HG02981 (cell line): ENCODE results near the gene GRIK4.

ENCODE experiments used
- ATAC-seq: cut with Tn5 transposase; IDR thresholded peaks from one replicate; pipeline ENCODE4 v1.9.1; 2021; ENCODE audit warnings: mild to moderate bottlenecking, moderate library complexity; ENCODE audit not compliant: unreplicated experiment

GRIK4 gene

GRCh38 chr11:120696597-120697218 is 185.2 kb downstream of the GRIK4 start:
- ATAC-seq: no peak

DNA sequence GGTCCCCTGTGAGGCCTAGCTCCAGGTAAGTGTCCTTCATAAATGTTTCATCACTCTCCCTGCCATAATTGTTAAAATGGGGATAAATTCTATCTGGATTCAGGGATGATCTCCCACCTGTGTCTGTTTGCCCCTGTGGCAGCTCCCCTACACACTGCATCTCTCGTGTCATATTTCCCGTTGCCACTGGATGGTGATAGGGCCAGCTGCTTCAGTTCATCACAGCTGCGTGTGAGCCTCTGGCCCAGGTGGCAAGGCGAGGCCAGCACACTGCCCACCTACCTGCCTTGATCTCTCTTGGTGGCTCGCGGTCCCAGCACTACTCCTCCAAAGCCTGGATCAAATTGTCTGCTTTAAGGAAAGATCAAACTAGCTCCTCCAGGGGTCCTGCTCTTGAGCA is 187.4 kb downstream of the GRIK4 start:
- ATAC-seq: no peak

- no peak for ATAC-seq
These were observed 191.1 kb downstream of the GRIK4 start for GRCh38 chr11:120702656-120703055.

DNA sequence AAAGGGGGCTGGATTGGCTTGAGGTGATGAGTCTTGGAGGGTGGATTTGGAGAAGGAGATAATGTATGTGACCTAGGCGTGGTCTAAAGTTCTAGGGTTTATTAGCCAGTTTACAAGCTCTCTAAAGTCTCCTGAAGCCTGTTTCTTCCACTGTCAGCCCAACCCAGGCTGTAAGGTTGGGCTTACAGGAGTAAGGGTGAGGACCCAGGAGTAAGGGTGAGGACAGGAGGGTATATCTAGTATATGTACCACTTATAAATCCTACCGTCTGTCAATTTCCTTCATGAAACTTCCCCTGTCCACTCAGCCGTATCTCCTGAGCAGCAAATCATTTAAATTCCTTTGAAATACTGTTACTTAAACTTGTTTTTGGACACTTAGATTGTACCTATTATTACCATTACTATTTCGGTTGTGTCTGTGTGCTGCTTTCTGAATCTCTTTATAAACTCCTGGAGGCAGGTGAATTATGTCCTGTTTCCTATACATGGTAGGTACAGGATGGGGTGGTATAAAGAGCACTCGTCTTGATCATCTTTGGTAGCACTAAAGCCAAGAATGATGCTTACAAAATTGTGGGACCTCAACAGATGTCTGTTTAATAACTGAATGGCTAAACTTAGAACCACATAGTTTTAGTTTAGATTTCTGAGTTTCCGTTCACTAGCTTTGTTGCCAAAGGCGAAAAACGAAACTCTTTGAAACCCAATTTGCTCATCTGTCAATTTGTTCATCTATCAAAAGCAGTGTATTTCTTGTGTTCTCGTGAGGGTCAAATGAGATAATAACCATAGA is 192.0 kb downstream of the GRIK4 start:
- ATAC-seq: peak; percentile 63

DNA sequence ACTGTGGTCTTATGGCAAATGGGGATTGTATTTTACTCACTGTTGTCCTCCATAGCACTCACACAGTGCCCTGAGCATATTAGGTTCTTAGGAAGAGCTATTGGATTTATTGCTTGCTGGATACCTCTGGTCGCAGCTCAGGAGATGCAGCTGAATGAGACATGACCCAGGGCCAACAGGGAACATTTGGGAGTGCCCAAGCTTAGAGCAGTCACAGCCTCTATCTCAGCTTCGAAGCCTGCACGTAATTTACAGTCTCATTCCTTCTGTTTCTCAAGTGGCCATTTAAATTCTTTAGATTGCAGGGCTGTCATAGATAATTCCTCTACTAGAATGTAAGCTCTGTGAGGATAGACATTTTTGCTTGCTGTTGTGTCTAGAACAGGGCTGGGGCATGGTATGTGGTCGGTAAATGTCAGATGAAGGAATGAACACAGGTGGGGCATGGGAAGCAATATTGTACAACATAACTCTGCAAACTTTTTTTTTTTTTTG is 192.8 kb downstream of the GRIK4 start:
- ATAC-seq: no peak

DNA sequence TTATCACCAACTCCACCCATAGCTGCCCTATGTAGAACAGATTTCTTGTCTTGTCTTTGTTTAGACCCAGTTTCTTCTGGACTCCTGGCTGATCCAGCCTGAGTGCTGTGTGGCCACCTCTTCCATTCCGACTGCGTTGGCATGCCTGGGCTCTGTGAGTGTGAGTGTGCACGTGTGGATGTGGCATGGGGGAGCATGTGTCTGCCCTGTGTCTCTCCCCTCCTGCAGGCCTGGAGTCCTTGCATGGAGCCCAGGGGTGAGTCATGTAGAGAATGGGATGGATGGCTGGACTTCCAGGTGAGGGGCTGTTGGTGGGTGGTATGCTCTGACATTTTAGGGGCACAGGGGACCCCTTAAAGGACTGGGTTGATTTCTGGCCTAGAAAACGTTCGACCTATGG is 194.7 kb downstream of the GRIK4 start:
- ATAC-seq: no peak

DNA sequence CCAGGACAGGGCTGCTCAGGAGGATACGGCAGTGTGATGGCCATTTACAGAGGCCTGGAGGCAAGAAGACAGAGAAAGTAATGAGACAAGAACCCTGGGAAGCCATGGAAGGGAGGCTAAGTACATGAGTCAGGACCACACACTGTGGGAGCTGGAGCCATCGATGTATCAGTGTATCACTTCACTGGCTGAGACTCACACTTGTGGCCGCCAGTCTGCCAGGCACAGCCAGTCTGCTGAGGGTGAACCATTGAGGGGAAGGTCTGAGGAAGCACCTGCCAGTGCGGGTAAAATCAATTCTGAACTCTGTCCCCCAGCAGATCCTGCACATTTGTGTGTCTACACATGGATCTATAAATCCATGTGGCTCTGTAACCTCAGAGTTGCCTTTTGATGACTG is 195.6 kb downstream of the GRIK4 start:
- no peak for ATAC-seq

GRCh38 chr11:120707663-120708062 is 196.1 kb downstream of the GRIK4 start:
- ATAC-seq: no peak

- no peak for ATAC-seq
These were observed 197.1 kb downstream of the GRIK4 start for GRCh38 chr11:120708511-120709183.

GRCh38 chr11:120709808-120710207 is 198.3 kb downstream of the GRIK4 start:
- ATAC-seq: peak; percentile 84

DNA sequence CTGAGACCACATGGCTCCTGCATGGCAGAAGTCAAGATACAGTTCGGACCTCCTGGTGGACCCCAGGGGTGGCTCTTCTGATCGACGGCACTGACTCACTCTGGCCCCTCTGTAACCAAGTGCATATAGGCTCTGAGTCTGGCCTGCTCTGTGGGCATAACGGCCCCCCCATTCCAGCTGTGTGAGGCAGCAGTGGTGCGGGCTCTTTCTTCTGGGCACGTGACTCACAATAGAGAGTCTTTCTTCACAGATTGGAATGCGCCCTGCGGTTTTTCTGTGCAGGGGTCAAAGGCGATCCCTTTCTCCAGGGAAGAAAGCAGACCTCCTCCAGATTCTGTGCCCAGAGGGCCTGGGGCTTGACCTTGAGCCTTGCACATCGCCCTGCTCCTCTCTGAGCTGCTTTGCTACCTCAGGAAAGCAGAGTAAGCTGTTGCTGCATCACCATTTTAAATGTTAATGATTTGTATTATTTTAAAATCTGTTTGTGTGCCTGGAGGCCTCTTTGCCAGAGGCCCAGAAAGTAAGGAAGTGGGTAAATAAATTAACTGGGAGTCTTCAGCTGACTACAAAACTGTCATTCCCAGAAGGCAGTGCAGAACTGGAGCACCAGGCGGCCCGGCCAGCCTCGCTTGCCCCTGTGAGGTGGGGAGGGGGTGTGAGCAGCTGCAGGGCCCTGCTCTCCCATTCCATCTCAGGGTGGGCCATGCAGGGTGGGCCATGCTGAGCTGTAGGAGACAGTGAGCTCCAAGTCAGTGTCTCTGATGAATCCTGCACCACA is 199.0 kb downstream of the GRIK4 start:
- no peak for ATAC-seq

DNA sequence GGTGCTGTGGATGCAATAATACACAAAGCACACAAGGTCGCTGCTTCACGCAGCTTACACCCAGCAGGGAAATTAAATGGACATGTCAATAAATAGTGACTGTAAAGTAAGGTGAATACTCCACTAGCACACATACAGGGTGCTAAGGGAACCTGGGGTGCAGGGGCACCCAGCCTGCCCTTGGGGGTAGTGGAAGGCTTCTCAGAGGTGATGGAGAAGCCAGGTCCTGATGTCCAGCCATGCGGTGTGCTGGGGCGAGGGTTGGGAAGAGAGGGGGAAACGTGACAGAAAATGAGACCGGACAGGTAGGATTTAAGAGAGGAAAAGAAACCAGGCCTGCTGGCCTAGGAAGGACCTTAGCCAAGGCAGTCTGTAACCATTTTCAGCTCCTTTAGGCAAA is 200.5 kb downstream of the GRIK4 start:
- no peak for ATAC-seq

- ATAC-seq: no peak
These were observed 201.3 kb downstream of the GRIK4 start for GRCh38 chr11:120712881-120713280.

DNA sequence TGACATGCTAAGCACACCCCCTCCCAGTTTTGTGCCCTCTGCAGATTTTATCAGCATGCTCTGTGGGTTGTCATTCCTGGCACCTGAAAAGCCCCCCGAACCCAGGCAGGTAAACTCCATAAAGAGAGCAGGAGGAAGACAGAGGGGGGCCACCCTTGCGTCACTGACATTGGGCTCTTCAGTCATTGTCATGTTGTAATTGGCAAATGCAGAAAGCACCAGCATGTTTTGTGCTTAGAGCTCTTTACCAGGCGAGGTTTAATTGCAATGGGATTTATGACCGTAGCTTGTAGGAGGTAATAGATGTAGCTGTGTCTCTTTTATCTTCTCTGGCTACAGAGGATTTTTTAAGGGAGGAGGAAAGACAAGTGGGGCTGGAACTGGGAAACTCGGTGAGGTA is 201.7 kb downstream of the GRIK4 start:
- no peak for ATAC-seq

- no peak for ATAC-seq
These were observed 202.9 kb downstream of the GRIK4 start for GRCh38 chr11:120714438-120714837.

GRCh38 chr11:120715239-120715638 is 203.7 kb downstream of the GRIK4 start:
- no peak for ATAC-seq

DNA sequence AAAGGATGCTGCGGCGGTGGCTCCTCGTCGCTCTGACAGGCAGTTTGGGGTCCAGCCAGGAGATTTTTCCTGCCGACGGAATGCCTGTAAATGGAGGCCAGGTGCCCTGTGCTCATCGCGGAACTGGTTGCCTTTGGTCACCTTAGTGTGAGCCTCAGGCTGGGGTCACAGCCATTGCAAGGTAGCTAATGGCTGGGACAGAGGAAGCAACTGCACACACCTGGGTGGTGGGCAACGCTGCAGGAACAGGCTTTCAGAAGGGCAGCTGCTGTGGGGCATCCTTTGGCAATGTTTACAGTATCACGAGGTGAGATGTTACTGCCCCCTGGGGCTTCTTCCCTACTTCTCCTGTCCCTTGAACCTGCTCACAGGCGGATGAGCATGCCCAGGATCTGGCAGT is 205.5 kb downstream of the GRIK4 start:
- ATAC-seq: no peak

DNA sequence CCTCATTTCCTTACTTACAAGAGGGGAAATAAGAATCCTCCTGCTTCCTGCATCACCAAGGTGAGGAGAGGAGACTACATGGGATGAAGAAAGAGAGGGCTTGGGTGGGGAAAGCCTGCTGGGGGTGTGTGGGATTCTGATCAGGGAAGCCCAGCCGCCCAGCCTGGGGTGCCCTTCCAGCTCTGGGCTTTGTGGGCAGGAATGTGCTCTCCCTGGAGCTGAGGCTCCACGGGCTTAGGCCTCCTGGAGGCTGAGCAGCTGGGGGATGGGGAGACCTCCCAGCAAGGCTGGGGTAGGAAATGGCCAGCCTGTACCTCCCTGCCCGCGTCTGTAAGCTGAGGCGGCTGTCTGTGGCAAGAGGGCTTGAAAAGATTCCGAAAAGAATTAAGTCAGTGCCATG is 206.1 kb downstream of the GRIK4 start:
- no peak for ATAC-seq

GRCh38 chr11:120718171-120718570 is 206.6 kb downstream of the GRIK4 start:
- ATAC-seq: no peak

DNA sequence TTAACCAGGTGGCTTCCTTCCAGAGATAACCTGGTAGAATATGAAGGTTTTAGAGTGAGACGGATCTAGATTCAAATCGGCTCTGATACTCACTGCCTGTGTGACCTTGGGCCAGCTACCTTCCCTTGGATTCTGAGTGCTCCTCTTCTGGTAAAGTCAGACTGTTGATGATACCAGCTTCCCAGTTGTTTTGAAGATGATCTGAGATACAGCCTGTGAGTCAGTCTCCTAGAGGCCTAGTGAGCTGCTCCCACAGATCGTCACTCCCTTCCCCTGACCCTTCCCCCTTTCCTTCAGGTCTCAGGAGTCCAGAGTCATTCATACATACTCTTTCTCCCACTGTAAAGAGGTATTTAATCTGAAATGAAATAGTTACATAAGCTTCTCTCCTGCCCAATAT is 207.8 kb downstream of the GRIK4 start:
- no peak for ATAC-seq

DNA sequence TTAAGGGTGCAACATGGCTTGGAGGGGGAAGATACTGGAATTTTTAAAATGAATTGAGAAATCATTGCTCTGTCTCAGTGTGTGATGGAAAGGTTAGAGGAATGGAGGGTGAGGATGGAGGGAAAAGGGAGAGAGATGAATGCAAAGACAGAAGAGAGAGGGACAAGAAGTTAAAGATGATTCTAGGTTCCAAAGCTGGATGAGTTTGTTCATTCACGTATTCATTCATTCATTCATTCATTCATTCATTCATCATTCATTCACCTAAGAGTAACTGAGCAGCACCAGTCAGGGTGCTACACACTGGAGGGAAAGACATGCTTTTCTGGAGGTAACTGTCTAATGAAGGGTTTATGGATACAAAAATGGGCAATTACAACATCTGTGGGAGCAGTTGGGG is 209.2 kb downstream of the GRIK4 start:
- ATAC-seq: no peak
